Measurements from ENCODE around the gene COX5A. TPM values are rescaled to one million over a fixed set of nuclear protein-coding genes. Genes with fewer than 3 reads are reported as not detected.

COX5A gene
- total and polyA plus RNA-seq, 2 of the 13 experiments (the other 11 are each of a cell fraction or from before 2014, with no cell fraction given) = 158 to 218 TPM

GRCh38 chr15:74906450-74907162, 31.3 kb downstream of the COX5A start, which contains the start of gene FAM219B (continued):
- TF ChIP-seq ARHGAP35 (CRISPR knock-in tag; IDR thresholded peaks at IDR 0.05; ENCODE audit: borderline replicate concordance) (peak; percentile 44; the same call in 1 of the 2 replicates), ZNF160 (CRISPR knock-in tag; IDR thresholded peaks at IDR 0.05) (no peak), THAP11 (CRISPR knock-in tag; IDR thresholded peaks at IDR 0.05) (peak; percentile 80), ZNF101 (CRISPR knock-in tag; IDR thresholded peaks at IDR 0.05; ENCODE audit: borderline replicate concordance, low read depth) (no peak), ATAD3A (CRISPR knock-in tag; IDR thresholded peaks at IDR 0.05) (no peak), ZZZ3 (CRISPR knock-in tag; IDR thresholded peaks at IDR 0.05; ENCODE audit: borderline replicate concordance) (no peak), TARDBP (CRISPR knock-in tag; IDR thresholded peaks at IDR 0.05) (peak; percentile 16; the same call in 1 of the 2 replicates), NFKBIZ (CRISPR knock-in tag; IDR thresholded peaks at IDR 0.05) (peak; percentile 46; the same call in 1 of the 2 replicates), SRY (CRISPR knock-in tag; IDR thresholded peaks at IDR 0.05) (no peak), ZNF816 (CRISPR knock-in tag; IDR thresholded peaks at IDR 0.05; ENCODE audit: borderline replicate concordance) (no peak), PHF21A (CRISPR knock-in tag; IDR thresholded peaks at IDR 0.05) (peak; percentile 30; the same call in 1 of the 2 replicates), ZNF768 (CRISPR knock-in tag; IDR thresholded peaks at IDR 0.05) (peak; percentile 28; the same call in 1 of the 2 replicates), ZNF280B (CRISPR knock-in tag; IDR thresholded peaks at IDR 0.05; ENCODE audit: borderline replicate concordance) (no peak), FOXP1 (IDR thresholded peaks at IDR 0.05) (no peak), FOXP1 (CRISPR knock-in tag; IDR thresholded peaks at IDR 0.05) (0 out of 2 replicates have a peak, but pooled peaks have one; percentile 6), MXD4 (CRISPR knock-in tag; IDR thresholded peaks at IDR 0.05) (peak; percentile 74), HHEX (CRISPR knock-in tag; IDR thresholded peaks at IDR 0.05) (no peak), ZNF275 (CRISPR knock-in tag; IDR thresholded peaks at IDR 0.05; ENCODE audit: borderline replicate concordance) (no peak), ZNF547 (CRISPR knock-in tag; IDR thresholded peaks at IDR 0.05) (peak; percentile 81; the same call in 1 of the 2 replicates), ZNF652 (CRISPR knock-in tag; IDR thresholded peaks at IDR 0.05; ENCODE audit: borderline replicate concordance, low read depth) (no peak), ZNF20 (CRISPR knock-in tag; IDR thresholded peaks at IDR 0.05) (0 out of 2 replicates have a peak, but pooled peaks have one; percentile 80), THRA (CRISPR knock-in tag; IDR thresholded peaks at IDR 0.05; ENCODE audit: borderline replicate concordance) (no peak; the same call in 1 of the 2 replicates), ZFP91 (CRISPR knock-in tag; IDR thresholded peaks at IDR 0.05; ENCODE audit: borderline replicate concordance) (peak; percentile 75; the same call in 1 of the 2 replicates), MTA1 (CRISPR knock-in tag; IDR thresholded peaks at IDR 0.05; ENCODE audit: borderline replicate concordance) (no peak)

Measured in HepG2 (cell line).